Mucosa of gallbladder (tissue), 1 donor: ENCODE results near the gene PRKD1. TPM values are rescaled to one million over a fixed set of nuclear protein-coding genes. Genes with fewer than 3 reads are reported as not detected.
A peak's percentile ranks its signal among the peaks of the same experiment; 100 is the strongest.
"Not testable (repeated sequence)": the region's sequence is repeated elsewhere in the genome, so short reads cannot be mapped to it uniquely, and the experiment has no call there.

ENCODE experiments used
- DNase-seq: peaks from one replicate; pipeline ENCODE4 v3.0.0-alpha.2; 2020; ENCODE audit warnings: low spot score
- total RNA-seq: library from RNA; stranded (reverse); gene quantifications from one replicate; pipeline ENCODE4 v1.2.1, GENCODE V29; 2021
- donor health status: DM: no; HTN: no; CAD: no.

The PRKD1 gene
- total RNA-seq, 1 donor from 2014 or later: 20.3 TPM

- DNase-seq: no peak
These were observed 128.8 kb downstream of the PRKD1 start for GRCh38 chr14:29798811-29799210.

- DNase-seq: no peak
These were observed 129.5 kb downstream of the PRKD1 start for GRCh38 chr14:29798108-29798663.

- no peak for DNase-seq
These were observed 130.8 kb downstream of the PRKD1 start for GRCh38 chr14:29796853-29797252.

- DNase-seq: no peak
These were observed 138.2 kb downstream of the PRKD1 start for GRCh38 chr14:29789475-29789874.

- DNase-seq: no peak
These were observed 139.6 kb downstream of the PRKD1 start for GRCh38 chr14:29788093-29788492.

GRCh38 chr14:29783556-29783955 lies 144.1 kb downstream of the PRKD1 start:
- DNase-seq: no peak

- DNase-seq: no peak
These were observed 145.6 kb downstream of the PRKD1 start for GRCh38 chr14:29782041-29782440.

GRCh38 chr14:29777142-29777541 lies 150.5 kb downstream of the PRKD1 start:
- not testable (repeated sequence) for DNase-seq

- DNase-seq: no peak
These were observed 153.7 kb downstream of the PRKD1 start for GRCh38 chr14:29773990-29774389.

GRCh38 chr14:29763342-29763858 lies 164.2 kb downstream of the PRKD1 start:
- no peak for DNase-seq

- DNase-seq: no peak
These were observed 167.9 kb downstream of the PRKD1 start for GRCh38 chr14:29759521-29760340.

- no peak for DNase-seq
These were observed 169.9 kb downstream of the PRKD1 start for GRCh38 chr14:29757711-29758233.

GRCh38 chr14:29757188-29757680 lies 170.4 kb downstream of the PRKD1 start:
- DNase-seq: no peak

- no peak for DNase-seq
These were observed 171.6 kb downstream of the PRKD1 start for GRCh38 chr14:29756019-29756385.

- peak; percentile 32 for DNase-seq
These were observed 172.2 kb downstream of the PRKD1 start for GRCh38 chr14:29755311-29756018.

GRCh38 chr14:29754134-29754533 lies 173.5 kb downstream of the PRKD1 start:
- DNase-seq: no peak

GRCh38 chr14:29752221-29752923 lies 175.3 kb downstream of the PRKD1 start:
- no peak for DNase-seq

GRCh38 chr14:29749829-29750228 lies 177.8 kb downstream of the PRKD1 start:
- DNase-seq: peak; percentile 16

- DNase-seq: peak; percentile 33
These were observed 178.3 kb downstream of the PRKD1 start for GRCh38 chr14:29749327-29749726.

- no peak for DNase-seq
These were observed 181.8 kb downstream of the PRKD1 start for GRCh38 chr14:29745863-29746262.

- DNase-seq: peak; percentile 29
These were observed 184.1 kb downstream of the PRKD1 start for GRCh38 chr14:29743531-29743930.
